ENCODE measurements around the gene ST6GALNAC5. TPM values are rescaled to one million over a fixed set of nuclear protein-coding genes. Genes with fewer than 3 reads are reported as not detected.

Gene ST6GALNAC5
- total and polyA plus RNA-seq, 10 of the 15 experiments (the other 5 are each of a cell fraction or from before 2014, with no cell fraction given) = under 0.01 to 1.8 (median 0.07) TPM; not detected in 6

DNA sequence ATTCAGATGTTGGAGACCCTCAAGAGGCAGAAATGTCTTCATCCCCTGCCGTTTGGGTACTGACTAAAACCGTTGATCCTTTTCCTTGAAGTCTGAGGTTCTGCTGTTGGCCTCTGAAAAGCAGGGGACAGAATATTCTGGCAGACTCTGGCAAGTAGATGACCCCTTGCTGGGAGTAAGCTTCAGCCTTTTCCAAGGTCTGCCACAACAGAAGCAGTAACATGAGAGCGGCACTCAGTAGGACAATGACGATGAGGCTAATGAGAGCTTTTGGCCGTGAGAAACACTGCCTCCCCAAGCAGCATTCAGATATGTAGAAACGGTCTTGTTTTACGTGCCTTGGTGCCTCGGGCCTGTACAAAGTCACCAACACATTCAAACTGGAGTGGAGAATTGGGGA lies 143.7 kb downstream of the ST6GALNAC5 start:
- Histone ChIP-seq H2AFZ (ENCODE audit: control insufficient read depth, low read depth, low read length) (no peak overlapping the region), H3K79me2 (ENCODE audit: control insufficient read depth, insufficient read depth, low read length) (no peaks in the 10 kb centered on the region), H3K9me3 (replicated peaks; ENCODE audit: control insufficient read depth, insufficient read depth, low read length) (no peaks in the 10 kb centered on the region), H3K27me3 (replicated peaks in 1 of 2; ENCODE audit: control insufficient read depth in 2 of 2, insufficient read depth in 2 of 2, low read length in 1 of 2) (no peaks in the 10 kb centered on the region), H3K4me2 (ENCODE audit: control insufficient read depth, insufficient read depth) (no peak overlapping the region), H3K36me3 (ENCODE audit: control insufficient read depth in 2 of 2, insufficient read depth in 2 of 2, low read length in 1 of 2) (no peaks in the 10 kb centered on the region), H3K9ac (ENCODE audit: control insufficient read depth, insufficient read depth, low read length) (no peak overlapping the region), H3K27ac (ENCODE audit: control insufficient read depth, insufficient read depth) (no peak overlapping the region), H4K20me1 (ENCODE audit: control insufficient read depth, insufficient read depth) (no peaks in the 10 kb centered on the region), H3K4me1 (ENCODE audit: control insufficient read depth, insufficient read depth, low read length) (no peaks in the 10 kb centered on the region), H3K4me3 (no peak overlapping the region)
- no peak for TF ChIP-seq SIN3A (IDR thresholded peaks at IDR 0.05; ENCODE audit: low read depth, low read length)
- ChIA-PET SMC1A (ENCODE audit: uncharacterized antibody, unreplicated experiment) (interaction anchor here (4.8 kb wide), 1 partner anchor 19 kb away, joined by 50 read pairs; no protein-coding TSS in a partner anchor), CTCF (interaction anchor here (1.0 to 1.8 kb wide), 4 partner anchors 9 to 71 kb away, joined by 3 to 7 read pairs (median 4); no protein-coding TSS in a partner anchor), POLR2A (interaction anchor here (0.6 kb wide), 1 partner anchor 1047 kb away, joined by 6 read pairs; no protein-coding TSS in a partner anchor), RAD21 (ENCODE audit: unreplicated experiment) (no interaction called here)
- 35% methylated on average over 8 of the region's 8 CpGs for WGBS (ENCODE audit: insufficient coverage, insufficient replicate concordance, low lambda C conversion rate, missing lambda C conversion rate)
- no peak for ATAC-seq
- DNase-seq (ENCODE audit: low read depth, low spot score) = no peak
- in situ Hi-C loops (cut with MboI) (no loop called here), intact Hi-C loops (cut with micrococcal nuclease; ENCODE audit: unreplicated experiment) (no loop called here)
- no TSS peak for BruUV-seq (replicated peaks)
- no peak for FAIRE-seq

DNA sequence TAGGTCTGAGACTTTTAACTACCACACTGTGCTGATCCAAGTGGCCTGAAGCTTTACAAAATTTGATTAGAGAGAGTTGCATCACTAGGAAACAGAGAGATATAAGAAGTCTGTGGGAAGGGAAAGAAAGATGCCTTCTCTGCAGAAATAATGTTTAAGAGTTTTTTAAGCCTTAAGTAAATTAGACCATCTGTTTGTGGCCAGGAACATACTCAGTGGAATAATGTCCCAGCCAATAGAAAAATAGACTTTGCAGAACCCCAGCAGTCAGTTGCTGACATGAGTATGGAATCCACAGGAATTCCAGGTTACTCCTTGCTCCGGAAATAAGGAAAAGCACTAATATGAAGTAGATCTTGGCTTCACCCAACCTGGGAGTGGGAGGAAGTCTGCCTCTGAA lies 144.8 kb downstream of the ST6GALNAC5 start:
- H3K9me3 ChIP-seq (replicated peaks; ENCODE audit: control insufficient read depth, insufficient read depth, low read length) = no peaks in the 10 kb centered on the region
- no peaks in the 10 kb centered on the region for H3K4me1 ChIP-seq (ENCODE audit: control insufficient read depth, insufficient read depth, low read length)
- ChIA-PET POLR2A (no interaction called here), CTCF (interaction anchor here (1.2 to 1.8 kb wide), 2 partner anchors 20 to 64 kb away, joined by 3 to 7 read pairs; no protein-coding TSS in a partner anchor), SMC1A (ENCODE audit: uncharacterized antibody, unreplicated experiment) (interaction anchor here (0.7 to 2.7 kb wide), 4 partner anchors 13 to 63 kb away, joined by 3 to 9 read pairs (median 6); no protein-coding TSS in a partner anchor), RAD21 (ENCODE audit: unreplicated experiment) (interaction anchor here (0.7 kb wide), 1 partner anchor 64 kb away, joined by 4 read pairs; no protein-coding TSS in a partner anchor)
- H4K20me1 ChIP-seq (ENCODE audit: control insufficient read depth, insufficient read depth) = no peaks in the 10 kb centered on the region
- no peaks in the 10 kb centered on the region for H3K36me3 ChIP-seq (ENCODE audit: control insufficient read depth in 2 of 2, insufficient read depth in 2 of 2, low read length in 1 of 2)
- no TSS peak for BruUV-seq (replicated peaks)
- H3K4me3 ChIP-seq = no peak overlapping the region
- WGBS (ENCODE audit: insufficient coverage, insufficient replicate concordance, low lambda C conversion rate, missing lambda C conversion rate) = 32% methylated on average over 1 of the region's 1 CpG
- intact Hi-C loops (cut with micrococcal nuclease; ENCODE audit: unreplicated experiment) = no loop called here
- no peak for FAIRE-seq
- H2AFZ ChIP-seq (ENCODE audit: control insufficient read depth, low read depth, low read length) = no peak overlapping the region
- no peaks in the 10 kb centered on the region for H3K79me2 ChIP-seq (ENCODE audit: control insufficient read depth, insufficient read depth, low read length)
- no peak overlapping the region for H3K9ac ChIP-seq (ENCODE audit: control insufficient read depth, insufficient read depth, low read length)
- H3K27ac ChIP-seq (ENCODE audit: control insufficient read depth, insufficient read depth) = no peak overlapping the region
- no peaks in the 10 kb centered on the region for H3K27me3 ChIP-seq (replicated peaks in 1 of 2; ENCODE audit: control insufficient read depth in 2 of 2, insufficient read depth in 2 of 2, low read length in 1 of 2)
- ATAC-seq = no peak
- DNase-seq (ENCODE audit: low read depth, low spot score) = no peak
- in situ Hi-C loops (cut with MboI) = no loop called here
- H3K4me2 ChIP-seq (ENCODE audit: control insufficient read depth, insufficient read depth) = no peak overlapping the region
- TF ChIP-seq IRF5 (IDR thresholded peaks at IDR 0.05; ENCODE audit: borderline replicate concordance) (no peak), SREBF2 (IDR thresholded peaks at IDR 0.05; ENCODE audit: low read length) (no peak), CHD1 (IDR thresholded peaks at IDR 0.05; ENCODE audit: low read depth, low read length) (no peak), ATF2 (IDR thresholded peaks at IDR 0.05; ENCODE audit: low read length) (no peak), SP1 (IDR thresholded peaks at IDR 0.05; ENCODE audit: low read depth, low read length) (no peak), TCF3 (IDR thresholded peaks at IDR 0.05; ENCODE audit: borderline replicate concordance, insufficient read depth, low read depth, low read length) (no peak), E4F1 (IDR thresholded peaks at IDR 0.05; ENCODE audit: borderline replicate concordance, partially characterized antibody) (no peak), STAT1 (conservative IDR thresholded peaks at IDR 0.05) (no peak), PKNOX1 (IDR thresholded peaks at IDR 0.05) (no peak), NR2C1 (IDR thresholded peaks at IDR 0.05) (no peak), POLR2A (IDR thresholded peaks at IDR 0.05; ENCODE audit: low read depth, low read length) (no peak)
